NCI-H2196 (cell line): ENCODE data around the gene KLF13.

Source experiments
- DNase-seq: peaks from one replicate; lab custom pipeline; 2025; ENCODE audit not compliant: unreplicated experiment; lab: John Stamatoyannopoulos, UW

KLF13 gene

GRCh38 chr15:31377030-31377429, 50.4 kb downstream of the KLF13 start:
- no peak for DNase-seq

GRCh38 chr15:31378363-31378903, 51.8 kb downstream of the KLF13 start:
- DNase-seq: no peak

GRCh38 chr15:31379042-31379441, 52.4 kb downstream of the KLF13 start:
- no peak for DNase-seq

DNA sequence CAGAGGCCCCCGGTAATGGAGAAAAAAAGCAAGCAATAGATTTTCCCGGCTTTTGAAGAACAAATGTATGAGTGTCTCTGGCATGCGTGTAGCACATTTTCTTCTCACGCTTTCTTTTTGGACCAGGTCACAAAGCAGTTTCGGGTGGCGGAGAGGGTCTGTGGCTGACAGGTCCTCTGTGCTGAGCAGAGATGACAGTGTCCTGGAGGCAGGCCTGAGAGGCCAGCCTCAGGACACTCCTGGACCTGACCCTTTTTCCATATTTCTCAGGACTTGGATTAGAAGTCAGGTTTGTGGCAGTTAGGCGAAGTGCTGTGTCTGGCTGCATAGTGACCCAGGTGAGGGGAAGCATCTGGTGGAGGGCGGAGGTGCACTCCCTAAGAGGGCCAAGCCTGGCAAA, 52.9 kb downstream of the KLF13 start:
- DNase-seq: no peak

- no peak for DNase-seq
Measured at GRCh38 chr15:31381801-31382712, 55.4 kb downstream of the KLF13 start.

GRCh38 chr15:31382713-31383045, 56.0 kb downstream of the KLF13 start:
- DNase-seq: no peak

- no peak for DNase-seq
Measured at GRCh38 chr15:31383139-31383538, 56.5 kb downstream of the KLF13 start.

DNA sequence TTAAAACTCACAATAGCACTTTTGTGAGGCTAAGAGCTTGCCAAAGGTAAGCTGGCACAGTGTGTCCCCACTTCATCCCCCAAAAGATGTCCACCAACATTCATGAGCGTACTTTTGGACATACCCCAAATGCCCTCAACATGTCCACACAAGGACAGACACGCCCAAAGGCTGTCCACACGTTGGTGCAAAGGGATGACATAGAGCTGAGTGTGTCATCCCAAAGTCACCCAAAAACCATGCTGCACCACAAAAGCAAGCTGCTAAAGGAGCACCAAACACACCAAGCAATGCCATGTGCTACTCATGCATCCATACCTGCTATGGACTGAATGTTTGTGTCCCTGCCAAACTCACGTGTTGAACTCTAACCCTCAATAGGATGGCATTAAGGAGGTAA, 57.9 kb downstream of the KLF13 start:
- DNase-seq: no peak

DNA sequence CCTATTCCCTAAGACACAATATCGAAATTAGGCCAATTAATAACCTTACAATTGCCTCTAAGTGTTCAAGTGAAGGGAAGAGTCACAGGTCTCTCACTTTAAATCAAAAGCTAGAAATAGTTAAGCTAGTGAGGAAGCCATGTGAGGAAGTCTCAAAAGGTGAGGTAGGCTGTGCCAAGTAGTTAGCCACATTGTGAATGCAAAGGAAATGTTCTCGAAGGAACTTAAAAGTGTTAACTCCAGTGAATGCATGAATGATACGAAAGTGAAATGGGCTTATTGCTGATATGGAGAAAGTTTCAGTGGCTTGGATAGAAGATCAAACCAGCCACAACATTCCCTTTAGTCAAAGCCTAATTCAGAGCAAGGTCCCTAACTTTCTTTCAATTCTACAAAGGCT, 59.1 kb downstream of the KLF13 start:
- no peak for DNase-seq

DNA sequence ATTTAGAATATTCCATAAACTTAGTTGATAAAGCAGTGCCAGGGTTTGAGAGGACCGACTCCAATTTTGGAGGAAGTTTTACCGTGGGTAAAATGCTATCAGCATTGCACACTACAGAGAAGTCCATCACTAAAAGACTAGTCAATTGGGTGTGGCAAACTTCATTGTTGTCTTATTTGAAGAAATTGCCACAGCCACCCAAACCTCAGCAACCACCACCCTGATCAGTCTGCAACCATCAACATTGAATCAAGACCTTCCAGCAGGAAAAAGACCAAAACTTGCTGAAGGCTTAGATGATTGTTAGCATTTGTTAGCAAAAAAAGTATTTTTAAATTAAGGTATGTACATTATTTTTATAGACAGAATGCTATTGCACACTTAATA, 60.5 kb downstream of the KLF13 start:
- DNase-seq: no peak

- peak; percentile 51 for DNase-seq
Measured at GRCh38 chr15:31387479-31388118, 61.0 kb downstream of the KLF13 start.

DNA sequence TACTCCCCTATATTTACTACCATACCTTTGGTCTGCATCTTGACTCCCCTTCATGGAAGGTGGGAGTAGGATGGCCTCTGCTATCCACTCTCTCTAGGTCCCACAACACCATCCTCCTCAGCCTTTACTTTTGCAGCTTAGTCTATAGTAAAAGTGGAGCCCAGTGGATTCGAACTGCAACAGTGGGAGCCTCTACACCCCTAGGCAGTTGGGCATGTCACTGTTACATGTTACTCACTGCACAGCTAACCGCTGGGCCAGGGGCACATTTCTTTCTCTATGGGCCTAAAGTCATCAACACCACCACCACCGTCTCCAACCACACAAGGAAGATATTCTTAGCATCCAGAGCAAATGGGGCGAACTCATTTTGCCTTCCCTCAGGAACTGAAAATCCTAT, 62.9 kb downstream of the KLF13 start:
- no peak for DNase-seq

DNA sequence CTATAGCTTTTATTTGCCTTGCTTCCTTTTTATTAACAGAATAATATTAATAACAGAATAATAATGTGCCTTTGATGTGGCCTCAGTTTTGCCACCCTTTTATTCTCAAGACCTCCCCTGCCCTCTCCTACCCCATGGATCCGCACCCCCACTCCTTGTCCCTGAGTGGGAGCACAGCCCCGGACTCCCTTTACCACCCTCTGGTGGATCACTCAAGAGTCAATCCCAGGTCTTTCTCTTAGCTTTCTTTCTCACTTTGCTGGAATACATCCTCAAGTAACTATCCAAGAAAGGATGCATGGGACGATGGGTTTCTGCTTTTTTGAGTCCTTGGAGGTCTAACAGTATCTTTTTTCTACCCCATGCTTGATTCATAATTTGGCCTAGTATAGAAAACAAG, 63.4 kb downstream of the KLF13 start:
- no peak for DNase-seq

DNA sequence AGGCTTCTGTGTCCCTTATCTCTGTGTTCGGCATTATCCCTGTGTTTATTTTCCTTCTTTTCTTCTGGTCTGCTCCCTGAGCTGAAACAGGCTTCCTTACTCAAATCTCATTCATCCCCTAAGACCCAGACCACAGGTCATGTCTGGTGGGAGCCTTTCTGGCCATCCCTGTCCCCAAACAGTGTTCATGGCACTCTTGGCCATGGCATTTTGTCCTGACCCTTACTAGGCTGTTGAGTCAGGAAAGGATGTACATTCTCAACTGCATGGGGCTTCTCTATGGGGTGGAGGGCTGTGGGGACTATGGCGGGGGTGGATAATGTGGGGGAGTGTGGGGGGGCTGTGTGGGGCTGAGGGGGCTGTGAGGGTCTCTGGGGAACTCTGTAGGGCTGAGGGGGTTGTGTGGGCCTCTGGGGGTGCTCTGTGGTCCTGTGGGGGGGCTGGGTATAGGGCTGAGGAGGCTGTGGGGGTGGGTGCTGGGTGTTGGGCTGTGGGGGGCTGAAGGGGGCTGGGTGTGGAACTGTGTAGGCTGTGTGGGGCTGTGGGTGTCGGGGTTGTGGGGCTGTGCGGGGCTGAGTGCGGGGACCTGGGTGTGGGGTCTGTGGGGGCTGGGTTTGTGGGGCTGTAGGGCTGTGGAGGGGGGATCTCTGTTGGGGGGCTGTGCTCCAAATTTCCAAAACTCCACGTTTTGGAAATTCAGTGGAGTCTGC, 64.3 kb downstream of the KLF13 start:
- DNase-seq: no peak

GRCh38 chr15:31391687-31392671, 65.3 kb downstream of the KLF13 start:
- DNase-seq: peak; percentile 30

GRCh38 chr15:31392761-31393401, 66.2 kb downstream of the KLF13 start:
- DNase-seq: no peak

GRCh38 chr15:31393444-31394091, 66.9 kb downstream of the KLF13 start:
- no peak for DNase-seq

DNA sequence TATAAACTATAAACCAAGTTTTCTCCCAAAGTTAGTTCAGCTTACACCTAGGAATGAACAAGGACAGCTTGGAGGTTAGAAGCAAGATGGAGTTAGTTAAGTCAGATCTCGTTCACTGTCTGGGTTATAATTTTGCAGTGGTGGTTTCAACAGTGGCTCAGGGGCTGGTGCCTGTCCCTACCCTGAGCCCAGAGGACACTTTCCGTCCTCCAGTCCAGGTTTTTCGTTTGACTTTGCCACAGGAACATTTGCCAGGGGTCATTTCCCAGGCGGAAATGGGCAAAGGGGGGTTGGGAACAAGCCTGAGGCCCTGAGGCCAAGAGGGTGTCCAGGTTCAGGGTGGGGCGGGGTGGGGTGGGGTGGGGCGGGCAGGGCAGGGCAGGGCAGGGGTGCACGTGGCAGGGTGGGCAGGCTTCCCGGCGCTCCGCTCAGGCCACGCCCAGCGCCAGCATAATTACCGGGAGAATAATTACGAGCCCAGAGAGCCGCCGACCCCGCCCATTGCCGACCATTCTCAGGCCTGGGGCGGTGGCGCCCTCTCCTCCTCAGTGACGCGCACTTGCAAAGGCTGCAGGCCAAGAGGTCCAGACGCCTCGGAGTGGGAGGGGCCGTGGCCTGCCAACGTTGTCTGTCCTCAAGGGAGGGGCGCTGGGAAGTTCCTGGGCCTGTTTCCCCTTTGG, 70.4 kb downstream of the KLF13 start:
- no peak for DNase-seq
